Stimulated activated naive CD4-positive, alpha-beta T cell treated with Interleukin-2 at 50 U/mL for 16 hours (primary cell): ENCODE data around the gene WHAMM.
A peak's percentile ranks its signal among the peaks of the same experiment; 100 is the strongest.
"Not testable (repeated sequence)": the region's sequence is repeated elsewhere in the genome, so short reads cannot be mapped to it uniquely, and the experiment has no call there.

Experiments used
- DNase-seq: peaks from one replicate; lab custom pipeline; 2025; lab: John Stamatoyannopoulos, UW

Gene WHAMM

GRCh38 chr15:82809308-82810060 lies at the start of gene WHAMM:
Gene WHAMM, plus strand, starts transcription at chr15:82809628. Its CDS starts 99 bp downstream, at chr15:82809727.
- DNase-seq, result peak; percentile 95

- no peak for DNase-seq
Measured at GRCh38 chr15:82763361-82764116, 45.9 kb upstream of the WHAMM start.

GRCh38 chr15:82764117-82764490 lies 45.3 kb upstream of the WHAMM start:
- no peak for DNase-seq

- no peak for DNase-seq
Measured at GRCh38 chr15:82764740-82765139, 44.7 kb upstream of the WHAMM start.

DNA sequence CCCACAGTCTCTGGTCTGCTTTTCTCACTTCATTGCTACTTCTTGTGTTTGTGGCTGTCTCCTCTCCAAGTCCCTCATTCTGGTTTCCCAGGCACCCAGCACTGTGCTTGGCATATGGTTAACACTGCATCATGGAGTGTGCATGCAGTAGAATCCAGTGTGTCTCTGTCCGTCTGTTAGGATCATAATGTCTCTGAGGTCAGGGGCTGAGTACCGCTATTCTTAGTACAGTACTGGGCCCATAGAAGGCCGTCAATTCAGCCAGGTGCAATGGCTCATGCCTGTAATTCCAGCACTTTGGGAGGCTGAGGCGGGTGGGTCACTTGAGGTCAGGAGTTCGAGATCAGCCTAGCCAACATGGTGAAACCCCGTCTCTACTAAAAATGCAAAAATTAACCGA lies 43.2 kb upstream of the WHAMM start:
- not testable (repeated sequence) for DNase-seq

- DNase-seq, result no peak
Measured at GRCh38 chr15:82767163-82767829, 42.1 kb upstream of the WHAMM start.

DNA sequence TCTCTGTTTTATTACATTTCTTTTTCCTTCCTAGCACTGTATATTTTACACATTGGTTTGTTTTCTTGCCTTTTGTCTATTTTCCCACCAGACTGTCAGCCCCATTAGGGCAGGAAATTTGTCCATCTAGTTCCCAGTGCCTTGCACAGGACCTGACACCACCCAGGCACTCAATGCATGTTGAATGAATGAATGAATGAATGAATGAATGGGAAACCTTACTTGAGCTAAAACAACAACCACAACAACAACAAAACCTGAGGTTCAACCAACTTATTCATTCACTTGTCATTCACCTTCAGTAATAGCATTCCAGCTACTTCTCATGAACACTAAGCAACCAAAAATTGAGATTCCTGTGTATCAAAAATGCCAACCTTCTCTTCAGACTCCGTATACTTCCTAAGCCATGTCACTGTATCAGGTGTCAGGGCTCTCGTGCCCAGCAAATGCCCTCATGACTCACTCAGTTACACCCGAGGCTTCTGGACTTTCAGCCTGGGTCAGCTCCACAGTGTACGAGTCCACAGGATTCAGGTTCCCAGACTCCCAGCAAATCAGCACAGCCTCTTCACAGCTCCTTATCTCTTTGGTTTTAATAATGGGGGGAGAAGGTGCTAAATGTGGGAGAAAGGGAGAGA lies 40.9 kb upstream of the WHAMM start:
- DNase-seq, result no peak

- no peak for DNase-seq
Measured at GRCh38 chr15:82771789-82772607, 37.4 kb upstream of the WHAMM start.

DNA sequence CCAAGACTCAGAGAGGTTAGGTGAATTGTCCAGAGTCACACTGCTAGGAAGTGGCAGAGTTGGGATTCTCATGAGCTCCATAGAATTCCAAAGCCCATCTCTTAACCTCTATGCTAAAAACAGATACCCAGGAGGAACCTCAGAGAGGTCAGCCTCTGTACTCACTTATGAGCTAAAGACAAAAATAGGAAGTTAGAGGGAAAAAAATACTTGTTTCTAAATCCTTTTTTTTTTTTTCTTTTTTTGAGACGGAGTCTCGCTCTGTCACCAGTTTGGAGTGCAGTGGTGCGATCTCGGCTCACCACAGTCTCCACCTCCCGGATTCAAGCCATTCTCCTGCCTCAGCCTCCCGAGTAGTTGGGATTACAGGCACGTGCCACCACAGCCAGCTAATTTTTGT lies 34.9 kb upstream of the WHAMM start:
- DNase-seq, result no peak

GRCh38 chr15:82778755-82779154 lies 30.7 kb upstream of the WHAMM start:
- no peak for DNase-seq

GRCh38 chr15:82781349-82781748 lies 28.1 kb upstream of the WHAMM start:
- no peak for DNase-seq

DNA sequence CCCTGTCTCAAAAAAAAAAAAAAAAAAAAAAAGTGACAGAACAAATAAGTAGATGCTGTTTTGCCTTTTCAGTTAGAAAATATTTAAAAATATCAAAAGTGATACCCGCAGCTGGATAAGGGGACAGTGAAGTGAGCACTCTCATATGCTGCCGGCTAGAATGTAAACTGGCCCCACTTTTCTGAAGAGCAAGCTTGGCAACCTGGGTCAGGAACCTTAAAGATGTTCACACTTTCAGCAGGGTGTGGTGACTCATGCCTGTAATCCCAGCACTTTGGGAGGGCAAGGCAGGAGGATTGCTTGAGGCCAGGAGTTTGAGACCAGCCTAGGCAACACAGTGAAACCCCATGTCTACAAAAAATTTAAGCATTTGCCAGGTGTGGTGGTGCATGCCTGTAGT lies 20.9 kb upstream of the WHAMM start:
- DNase-seq, result no peak

GRCh38 chr15:82789491-82789890 lies 19.9 kb upstream of the WHAMM start:
- DNase-seq, result no peak

- no peak for DNase-seq
Measured at GRCh38 chr15:82790321-82790720, 19.1 kb upstream of the WHAMM start.

- DNase-seq, result no peak
Measured at GRCh38 chr15:82792068-82792467, 17.4 kb upstream of the WHAMM start.

- DNase-seq, result no peak
Measured at GRCh38 chr15:82793737-82794136, 15.7 kb upstream of the WHAMM start.

DNA sequence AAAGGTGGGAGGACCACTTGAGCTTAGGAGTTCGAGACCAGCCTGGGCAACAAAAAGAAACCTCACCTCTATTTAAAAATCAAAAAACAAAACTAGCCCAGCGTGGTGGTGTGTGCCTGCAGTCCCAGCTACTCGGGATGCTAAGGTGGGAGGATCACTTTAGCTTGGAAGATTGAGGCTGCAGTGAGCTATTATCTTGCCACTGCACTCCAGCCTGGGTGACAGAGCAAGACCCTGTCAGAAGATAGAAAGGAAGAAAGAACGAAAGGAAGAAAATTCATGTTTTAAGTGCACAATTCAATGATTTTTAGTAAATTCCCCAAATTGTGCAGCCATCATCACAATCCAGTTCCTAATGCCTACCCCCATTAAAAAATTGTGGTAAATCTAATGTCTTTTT lies 11.3 kb upstream of the WHAMM start:
- DNase-seq, result no peak

DNA sequence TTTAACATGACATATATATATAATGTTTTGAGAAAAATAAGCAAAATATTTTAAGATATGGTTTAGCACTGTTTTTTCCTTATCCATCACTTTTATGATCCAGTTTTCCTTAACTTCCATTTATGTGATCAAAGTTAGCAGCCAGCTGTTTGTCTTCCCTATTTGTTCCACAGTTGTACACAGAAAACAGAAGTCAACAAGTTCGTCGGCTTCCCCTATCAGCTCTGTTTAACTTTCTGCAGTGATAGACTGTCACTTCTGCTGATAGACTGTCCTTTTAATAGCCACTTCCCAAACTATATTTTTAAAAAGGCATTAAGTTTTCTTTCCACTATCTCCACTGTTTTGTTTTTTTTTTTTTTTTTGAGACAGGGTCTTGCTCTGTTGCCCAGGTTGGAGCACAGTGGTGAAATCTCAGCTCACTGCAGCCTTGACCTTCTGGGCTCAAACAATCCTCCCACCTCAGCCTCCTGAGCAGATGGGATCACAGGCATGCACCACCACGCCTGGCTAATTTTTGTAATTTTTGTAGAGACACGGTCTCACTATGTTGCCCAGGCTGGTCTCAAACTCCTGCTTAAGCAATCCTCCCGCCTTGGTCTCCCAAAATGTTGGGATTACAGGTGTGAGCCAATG lies 10.8 kb upstream of the WHAMM start:
- DNase-seq, result no peak

DNA sequence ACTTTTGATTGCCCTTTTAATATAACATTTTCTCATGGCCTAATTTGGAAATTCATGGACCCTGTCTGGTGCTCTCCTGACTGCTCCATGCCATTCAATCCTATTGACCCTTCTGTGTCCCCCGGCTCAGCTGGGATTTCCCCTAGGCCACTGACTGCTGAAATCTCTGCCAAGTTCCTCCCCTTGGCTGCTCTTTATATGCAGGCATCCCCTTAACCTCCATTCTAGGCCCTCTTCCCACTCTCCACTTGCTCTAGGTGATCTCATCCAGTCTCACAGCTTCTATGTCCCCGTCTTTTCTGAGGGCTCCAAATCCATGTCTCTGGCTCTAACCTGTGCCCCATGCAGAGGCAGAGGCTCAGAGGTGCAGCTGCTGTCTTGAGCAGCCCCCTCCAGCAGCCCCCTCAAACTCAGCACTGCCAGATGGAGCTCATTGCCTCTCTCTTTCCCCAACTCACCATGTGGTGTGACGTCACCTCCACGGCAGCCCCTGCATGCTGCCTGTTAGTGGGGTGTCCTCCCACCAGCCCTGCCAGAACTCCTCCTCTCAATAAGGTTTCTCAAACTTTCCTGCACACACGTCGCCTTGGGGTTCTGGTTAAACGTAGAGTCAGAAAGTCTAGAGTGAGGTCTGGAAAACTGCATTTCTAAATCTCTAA lies 10.1 kb upstream of the WHAMM start:
- DNase-seq, result no peak

DNA sequence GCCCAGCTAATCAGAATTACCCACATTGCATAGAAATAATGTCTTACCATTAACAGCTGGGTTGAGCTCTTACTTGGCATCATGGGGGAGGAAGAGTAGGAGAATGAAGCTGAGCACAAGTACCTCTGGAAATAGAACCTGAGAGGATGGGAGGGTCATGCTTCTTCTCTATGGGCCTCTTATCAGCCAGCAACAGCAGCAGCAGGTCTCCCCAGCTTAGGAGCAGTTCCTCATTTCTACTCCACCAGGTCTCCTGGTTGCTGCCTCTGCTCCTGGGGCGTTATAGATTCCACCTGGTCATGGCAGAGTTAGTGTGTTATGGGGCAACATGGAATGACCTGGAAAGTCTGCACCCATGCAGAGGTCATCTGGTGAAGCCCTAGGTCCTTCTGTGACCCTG lies 6.9 kb upstream of the WHAMM start:
- no peak for DNase-seq
